ENCODE results near the gene CACNG7.
"Not testable (repeated sequence)": the region's sequence is repeated elsewhere in the genome, so short reads cannot be mapped to it uniquely, and the experiment has no call there.

The CACNG7 gene

GRCh38 chr19:53944416-53944815, 35.3 kb downstream of the CACNG7 start:
- H3K9me3 ChIP-seq, result no peaks in the 10 kb centered on the region
- H3K4me1 ChIP-seq, result no peaks in the 10 kb centered on the region
- H3K36me3 ChIP-seq, result no peaks in the 10 kb centered on the region
- no peak for DNase-seq
- no peak overlapping the region for H3K27ac ChIP-seq
- no peak overlapping the region for H3K4me3 ChIP-seq
- no peak for TF ChIP-seq CTCF (IDR thresholded peaks at IDR 0.05)
- intact Hi-C loops (cut with DNase I; ENCODE audit: low total_unique reads), result no loop called here
- peaks cover 0 to 47% of the 10 kb centered on the region in 2 donors for H3K27me3 ChIP-seq

GRCh38 chr19:53944933-53945332, 35.9 kb downstream of the CACNG7 start:
- Histone ChIP-seq H3K4me3 (no peak overlapping the region), H3K36me3 (no peaks in the 10 kb centered on the region), H3K27me3 (peaks cover 0 to 49% of the 10 kb centered on the region in 2 donors), H3K9me3 (no peaks in the 10 kb centered on the region), H3K4me1 (no peaks in the 10 kb centered on the region), H3K27ac (no peak overlapping the region)
- intact Hi-C loops (cut with DNase I; ENCODE audit: low total_unique reads), result no loop called here
- no peak for TF ChIP-seq CTCF (IDR thresholded peaks at IDR 0.05)
- DNase-seq, result no peak

GRCh38 chr19:53945441-53945840, 36.4 kb downstream of the CACNG7 start:
- Histone ChIP-seq H3K4me3 (no peak overlapping the region), H3K9me3 (no peaks in the 10 kb centered on the region), H3K27ac (no peak overlapping the region), H3K4me1 (no peaks in the 10 kb centered on the region), H3K36me3 (no peaks in the 10 kb centered on the region), H3K27me3 (peaks cover 0 to 48% of the 10 kb centered on the region in 2 donors)
- DNase-seq, result no peak
- TF ChIP-seq CTCF (IDR thresholded peaks at IDR 0.05), result no peak
- intact Hi-C loops (cut with DNase I; ENCODE audit: low total_unique reads), result no loop called here

GRCh38 chr19:53945998-53946397, 36.9 kb downstream of the CACNG7 start:
- peaks cover 0 to 46% of the 10 kb centered on the region in 2 donors for H3K27me3 ChIP-seq
- TF ChIP-seq CTCF (IDR thresholded peaks at IDR 0.05), result no peak
- no peak for DNase-seq

GRCh38 chr19:53947624-53948023, 38.5 kb downstream of the CACNG7 start:
- Histone ChIP-seq H3K9me3 (no peaks in the 10 kb centered on the region), H3K27me3 (peaks cover 0 to 34% of the 10 kb centered on the region in 2 donors), H3K36me3 (no peaks in the 10 kb centered on the region), H3K4me1 (no peaks in the 10 kb centered on the region), H3K4me3 (no peak overlapping the region), H3K27ac (no peak overlapping the region)
- no peak for DNase-seq
- intact Hi-C loops (cut with DNase I; ENCODE audit: low total_unique reads), result no loop called here
- TF ChIP-seq CTCF (IDR thresholded peaks at IDR 0.05), result no peak

More at GRCh38 chr19:53945998-53946397, 36.9 kb downstream of the CACNG7 start:
- intact Hi-C loops (cut with DNase I; ENCODE audit: low total_unique reads), result no loop called here
- no peak overlapping the region for H3K4me3 ChIP-seq
- H3K27ac ChIP-seq, result no peak overlapping the region
- no peaks in the 10 kb centered on the region for H3K4me1 ChIP-seq
- H3K9me3 ChIP-seq, result no peaks in the 10 kb centered on the region
- H3K36me3 ChIP-seq, result no peaks in the 10 kb centered on the region

GRCh38 chr19:53948611-53949010, 39.5 kb downstream of the CACNG7 start:
- H3K9me3 ChIP-seq; intact Hi-C loops (cut with DNase I; ENCODE audit: low total_unique reads); H3K36me3 ChIP-seq; DNase-seq; H3K4me3 ChIP-seq; H3K27ac ChIP-seq; H3K4me1 ChIP-seq: not testable (repeated sequence)
- peaks cover 0 to 24% of the 10 kb centered on the region in 2 donors for H3K27me3 ChIP-seq

Measured in tibial artery (tissue), 4 donors.